HG03135 (cell line): ENCODE measurements around the gene HTR3D.
"Not testable (repeated sequence)": the region's sequence is repeated elsewhere in the genome, so short reads cannot be mapped to it uniquely, and the experiment has no call there.

Source experiments
- ATAC-seq: cut with Tn5 transposase; IDR thresholded peaks from one replicate; pipeline ENCODE4 v1.9.1; 2021; ENCODE audit warnings: mild to moderate bottlenecking, moderate library complexity; ENCODE audit not compliant: unreplicated experiment

Gene HTR3D, protein sequence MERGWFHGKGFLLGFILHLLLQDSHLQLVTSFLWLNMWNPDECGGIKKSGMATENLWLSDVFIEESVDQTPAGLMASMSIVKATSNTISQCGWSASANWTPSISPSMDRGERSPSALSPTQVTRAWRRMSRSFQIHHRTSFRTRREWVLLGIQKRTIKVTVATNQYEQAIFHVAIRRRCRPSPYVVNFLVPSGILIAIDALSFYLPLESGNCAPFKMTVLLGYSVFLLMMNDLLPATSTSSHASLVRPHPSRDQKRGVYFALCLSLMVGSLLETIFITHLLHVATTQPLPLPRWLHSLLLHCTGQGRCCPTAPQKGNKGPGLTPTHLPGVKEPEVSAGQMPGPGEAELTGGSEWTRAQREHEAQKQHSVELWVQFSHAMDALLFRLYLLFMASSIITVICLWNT

DNA sequence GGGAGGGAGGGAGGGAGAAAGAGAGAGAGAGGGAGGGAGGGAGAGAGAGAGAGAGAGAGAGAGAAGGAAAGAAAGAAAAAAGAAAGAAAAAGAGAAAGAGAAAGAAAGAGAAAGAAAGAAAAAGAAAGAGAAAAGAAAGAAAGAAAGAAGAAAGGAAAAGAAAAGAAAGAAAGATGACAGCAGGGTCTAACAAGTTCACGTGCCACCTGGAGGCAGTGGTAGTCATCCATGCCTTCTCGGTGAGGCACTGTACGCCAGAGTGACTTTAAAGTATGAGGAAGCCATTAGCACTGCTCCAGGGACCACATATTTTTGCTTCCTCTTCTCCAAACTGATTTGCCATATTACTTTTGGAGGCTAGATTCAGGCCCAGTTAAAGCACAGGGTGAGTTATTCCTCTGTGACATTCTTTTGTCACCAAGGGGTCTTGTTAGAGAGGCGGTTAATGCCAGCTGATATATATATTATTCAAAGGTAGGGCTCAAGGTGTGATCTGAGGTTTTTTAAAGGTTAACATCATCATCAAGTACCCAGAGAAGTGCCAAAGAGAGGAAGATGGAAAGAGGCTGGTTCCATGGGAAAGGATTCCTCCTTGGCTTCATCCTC, at the start of gene HTR3D:
Gene HTR3D, plus strand, starts transcription at position 556 of the 606 bp plus-strand sequence. Its CDS starts 0 bp downstream, at position 556.
- no peak for ATAC-seq

DNA sequence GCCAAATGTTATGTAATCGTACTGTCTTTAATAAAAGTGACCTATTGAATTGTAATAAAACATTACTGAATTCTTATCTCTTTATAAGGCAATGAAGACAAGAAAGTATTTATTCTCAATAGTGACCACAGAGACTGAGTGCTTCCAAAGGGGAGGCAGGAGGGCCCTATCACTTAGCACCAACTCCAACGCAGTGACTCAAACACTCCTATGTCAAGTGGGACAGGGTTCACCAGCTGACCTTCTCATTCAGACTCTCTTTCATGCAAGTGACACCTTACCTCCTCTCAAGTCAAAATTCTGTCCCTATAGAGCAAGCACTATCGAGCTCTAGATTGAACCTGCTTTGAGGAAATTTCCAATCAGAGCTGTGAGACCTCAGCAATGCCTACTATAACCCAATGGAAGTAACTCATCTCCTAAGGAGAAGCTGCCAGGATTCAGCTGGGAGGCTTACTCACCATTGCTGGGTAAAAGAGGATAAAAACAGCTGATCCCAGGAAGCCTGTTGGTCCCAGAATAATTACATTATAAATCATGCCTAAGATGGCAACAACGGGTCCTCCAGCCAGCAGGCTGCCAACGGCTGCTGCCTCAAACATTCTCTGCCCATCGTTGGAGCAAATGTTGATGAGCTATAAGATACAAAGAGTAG, 49.4 kb upstream of the HTR3D start:
- ATAC-seq, result no peak

- ATAC-seq, result no peak
These were observed 47.3 kb upstream of the HTR3D start for GRCh38 chr3:183984127-183984740.

GRCh38 chr3:183984749-183985729, 46.5 kb upstream of the HTR3D start:
- ATAC-seq, result no peak

DNA sequence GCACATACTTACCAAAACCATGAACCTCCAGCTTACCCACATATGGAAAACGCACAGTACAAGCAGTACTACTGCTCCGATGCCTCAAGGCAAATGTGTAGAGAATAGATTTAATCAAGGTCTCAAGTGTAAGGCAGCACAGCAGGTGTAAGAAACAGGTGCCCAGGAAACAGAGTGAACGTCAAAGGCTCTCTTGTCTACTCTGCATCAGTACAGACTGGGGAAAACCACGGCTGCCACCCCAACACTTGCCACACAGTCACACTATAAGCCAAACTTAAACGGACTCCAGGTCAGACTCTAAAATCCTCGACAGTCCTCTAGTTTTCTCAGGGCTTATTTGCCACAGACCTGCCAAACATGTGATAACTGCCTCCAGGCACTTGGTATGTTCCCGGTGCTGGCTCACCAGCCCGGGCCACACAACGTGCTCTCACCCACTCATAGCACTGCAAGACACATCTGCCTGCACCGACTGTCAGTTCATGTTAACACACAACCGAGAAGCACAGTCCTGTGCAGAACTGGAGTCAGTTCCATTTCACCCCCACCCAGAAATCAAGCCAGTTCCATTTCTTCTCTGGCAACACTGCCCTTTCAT, 44.4 kb upstream of the HTR3D start:
- ATAC-seq, result no peak

DNA sequence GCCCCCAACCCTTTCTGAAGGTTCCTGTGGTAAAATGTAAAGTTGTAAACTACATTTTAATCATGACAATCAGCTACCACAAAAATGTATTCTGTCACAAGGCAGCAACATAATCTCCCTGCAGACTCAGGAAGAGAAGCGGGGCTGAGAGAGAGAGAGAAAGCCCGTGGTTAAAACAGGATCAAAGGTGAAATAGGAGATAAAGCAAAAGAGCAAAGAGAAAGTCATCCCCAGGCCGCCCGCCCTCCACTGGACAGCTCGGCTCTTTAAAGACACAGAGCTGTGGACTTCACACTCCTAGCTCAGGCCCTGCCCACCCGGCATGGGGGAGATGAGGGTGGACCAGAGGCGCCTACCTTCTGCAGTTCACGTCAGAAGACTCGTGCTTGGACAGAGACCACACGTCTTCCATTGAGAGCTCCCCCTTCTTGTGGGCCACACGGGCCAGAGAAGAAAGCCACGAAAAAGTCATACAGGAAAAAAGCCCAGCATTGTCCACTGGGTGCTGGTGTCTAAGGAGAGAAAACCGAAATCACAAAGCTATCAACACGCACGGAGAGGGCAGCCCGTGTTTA, 43.2 kb upstream of the HTR3D start:
- no peak for ATAC-seq

DNA sequence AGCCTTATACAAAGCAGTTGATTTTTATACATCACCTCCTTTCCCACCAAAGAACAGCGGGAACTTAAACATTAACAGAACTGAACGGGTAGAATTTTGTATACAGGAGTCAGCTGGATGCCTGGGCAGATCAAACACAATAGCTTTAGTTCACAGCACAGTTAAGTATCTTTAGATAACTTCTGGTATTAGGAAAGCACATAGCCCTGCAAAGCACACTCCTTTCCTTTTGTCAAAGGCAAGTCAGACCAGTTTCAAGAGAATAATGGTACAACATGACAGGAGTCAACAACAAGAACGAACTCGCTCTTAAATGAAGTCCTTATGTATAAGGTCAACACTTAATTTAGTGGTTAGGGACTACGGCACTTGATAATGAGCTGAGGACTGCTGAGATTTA, 40.1 kb upstream of the HTR3D start:
- ATAC-seq, result no peak

DNA sequence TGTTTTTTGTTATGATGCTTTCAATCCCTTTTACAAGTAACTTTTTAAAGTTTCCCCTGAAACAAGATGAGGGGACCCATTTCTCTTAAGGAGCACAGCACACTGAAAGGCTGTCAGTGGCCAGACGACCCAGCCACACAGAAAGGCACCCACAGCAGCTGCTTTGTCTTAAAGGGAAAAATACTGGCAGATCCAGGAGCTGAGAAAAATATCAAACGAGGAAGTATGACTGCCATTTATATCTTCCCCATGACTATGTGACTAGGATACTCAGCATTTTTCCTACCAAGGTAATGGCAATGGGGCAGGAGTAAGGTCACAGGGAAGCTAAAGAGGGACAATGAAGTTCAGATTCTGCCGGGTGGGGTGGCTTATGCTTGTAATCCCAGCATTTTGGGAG, 29.8 kb upstream of the HTR3D start:
- ATAC-seq, result no peak

DNA sequence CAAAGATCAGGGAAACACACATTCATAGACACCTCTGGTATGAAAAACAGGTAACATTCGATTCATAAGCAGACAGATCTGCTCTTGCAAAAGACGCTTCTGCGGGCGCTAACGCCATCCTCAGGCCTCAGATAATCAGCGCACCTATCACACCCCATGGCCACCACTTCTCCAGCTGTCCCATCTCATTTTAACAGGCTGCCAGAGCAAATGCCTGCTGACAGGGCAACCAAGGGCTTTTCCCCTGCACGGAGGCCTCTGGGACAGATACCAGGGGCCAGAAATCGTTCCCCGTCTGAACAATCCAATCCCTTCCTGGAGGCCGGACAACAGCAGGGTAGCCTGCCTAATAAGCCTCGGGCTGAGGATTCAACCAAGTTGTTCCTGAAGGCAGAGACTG, 29.1 kb upstream of the HTR3D start:
- no peak for ATAC-seq

- no peak for ATAC-seq
These were observed 28.2 kb upstream of the HTR3D start for GRCh38 chr3:184003187-184003967.

DNA sequence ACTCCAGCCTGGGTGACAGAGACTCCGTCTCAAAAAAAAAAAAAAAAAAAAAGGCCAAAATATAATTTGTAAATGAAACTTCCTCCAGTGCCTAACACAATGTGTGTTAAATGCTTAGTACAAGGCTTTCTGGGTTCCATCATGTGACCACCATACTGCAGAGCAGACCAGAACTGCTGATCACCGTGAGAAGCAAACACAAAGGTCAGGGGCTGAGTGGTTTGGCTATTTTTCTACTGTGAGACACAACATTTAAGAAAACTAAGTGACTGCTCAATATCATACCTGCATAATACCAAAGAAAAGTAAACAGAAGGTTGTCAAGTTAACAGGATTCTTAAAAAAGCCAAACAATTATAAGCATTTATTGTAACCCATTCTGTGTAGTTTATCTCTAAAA, 27.1 kb upstream of the HTR3D start:
- no peak for ATAC-seq

DNA sequence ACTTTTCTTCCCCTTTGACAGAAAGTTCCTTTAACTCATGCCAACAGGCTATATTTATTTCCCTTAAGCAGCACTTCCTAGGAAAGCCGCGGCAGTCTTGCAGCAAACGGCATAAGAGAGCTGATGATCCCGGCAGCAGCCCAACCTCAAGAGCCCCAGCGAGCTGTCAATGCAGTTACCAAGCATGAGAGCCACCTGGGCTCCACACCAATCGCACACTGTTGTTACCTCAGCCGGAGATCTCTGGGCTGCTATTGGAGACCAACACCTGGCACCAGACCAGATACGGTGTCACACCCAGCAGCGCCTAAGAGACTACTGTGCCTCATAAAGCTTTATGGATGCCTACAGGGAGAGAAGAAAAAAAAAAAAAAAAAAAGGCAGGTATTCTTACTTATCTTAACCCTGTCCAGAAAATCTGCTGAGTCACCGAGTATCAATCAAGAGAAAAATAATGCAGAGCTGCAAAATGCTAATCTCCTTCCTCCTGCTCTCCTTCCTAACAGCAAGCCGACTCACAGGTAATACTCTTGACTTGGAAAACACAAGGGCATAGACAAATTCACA, 25.5 kb upstream of the HTR3D start:
- peak; percentile 84 for ATAC-seq

GRCh38 chr3:184007143-184007813, 24.3 kb upstream of the HTR3D start:
- ATAC-seq, result not testable (repeated sequence)

GRCh38 chr3:184008161-184008560, 23.4 kb upstream of the HTR3D start:
- ATAC-seq, result no peak

DNA sequence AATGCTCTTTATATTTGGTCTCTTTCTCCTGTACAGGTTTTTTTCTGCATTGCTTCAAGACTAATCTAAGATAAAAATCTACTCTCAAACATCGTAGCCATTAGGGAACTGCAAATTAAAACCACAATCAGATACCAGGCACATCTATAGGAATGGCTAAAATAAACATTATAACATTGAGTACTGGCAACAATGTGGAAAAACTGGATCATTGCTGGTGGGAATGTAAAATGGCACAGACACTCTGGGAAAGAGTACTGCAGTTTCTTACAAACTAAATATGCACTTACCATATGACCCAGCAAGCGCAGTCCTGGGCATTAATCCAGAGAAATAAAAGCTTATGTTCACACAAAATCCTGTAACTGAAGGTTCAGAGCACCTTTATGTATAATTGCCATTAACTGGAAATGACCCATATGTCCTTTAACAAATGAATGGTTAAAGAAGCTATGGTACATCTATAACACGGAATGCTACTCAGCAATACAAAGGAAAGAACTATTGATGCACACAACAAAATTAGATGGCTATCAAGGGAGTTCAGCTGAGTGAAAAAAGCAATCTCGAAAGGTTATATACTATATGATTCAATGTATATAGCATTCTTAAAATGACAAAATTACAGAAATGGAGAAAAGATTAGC, 20.2 kb upstream of the HTR3D start:
- ATAC-seq, result no peak

GRCh38 chr3:184011937-184012889, 19.3 kb upstream of the HTR3D start:
- no peak for ATAC-seq
